Measurements from ENCODE around the gene ARNT2. TPM values are rescaled to one million over a fixed set of nuclear protein-coding genes. Genes with fewer than 3 reads are reported as not detected.
A peak's percentile ranks its signal among the peaks of the same experiment; 100 is the strongest.

The ARNT2 gene
- total and polyA plus RNA-seq, 12 donors = 2.0 to 6.4 (median 3.5) TPM

- Histone ChIP-seq H3K27ac (no peak overlapping the region), H3K36me3 (replicated peaks in 1 of 2) (no peaks in the 10 kb centered on the region), H3K27me3 (no peaks in the 10 kb centered on the region), H3K9me3 (replicated peaks in 1 of 3) (no peaks in the 10 kb centered on the region), H3K4me3 (no peak overlapping the region), H3K4me1 (replicated peaks in 1 of 2) (peaks cover 5 to 9% of the 10 kb centered on the region in 2 donors)
- TF ChIP-seq, protein P1, sequence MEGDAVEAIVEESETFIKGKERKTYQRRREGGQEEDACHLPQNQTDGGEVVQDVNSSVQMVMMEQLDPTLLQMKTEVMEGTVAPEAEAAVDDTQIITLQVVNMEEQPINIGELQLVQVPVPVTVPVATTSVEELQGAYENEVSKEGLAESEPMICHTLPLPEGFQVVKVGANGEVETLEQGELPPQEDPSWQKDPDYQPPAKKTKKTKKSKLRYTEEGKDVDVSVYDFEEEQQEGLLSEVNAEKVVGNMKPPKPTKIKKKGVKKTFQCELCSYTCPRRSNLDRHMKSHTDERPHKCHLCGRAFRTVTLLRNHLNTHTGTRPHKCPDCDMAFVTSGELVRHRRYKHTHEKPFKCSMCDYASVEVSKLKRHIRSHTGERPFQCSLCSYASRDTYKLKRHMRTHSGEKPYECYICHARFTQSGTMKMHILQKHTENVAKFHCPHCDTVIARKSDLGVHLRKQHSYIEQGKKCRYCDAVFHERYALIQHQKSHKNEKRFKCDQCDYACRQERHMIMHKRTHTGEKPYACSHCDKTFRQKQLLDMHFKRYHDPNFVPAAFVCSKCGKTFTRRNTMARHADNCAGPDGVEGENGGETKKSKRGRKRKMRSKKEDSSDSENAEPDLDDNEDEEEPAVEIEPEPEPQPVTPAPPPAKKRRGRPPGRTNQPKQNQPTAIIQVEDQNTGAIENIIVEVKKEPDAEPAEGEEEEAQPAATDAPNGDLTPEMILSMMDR (IDR thresholded peaks at IDR 0.05) = no peak
- no peak for TF ChIP-seq POLR2A (IDR thresholded peaks at IDR 0.05)
- DNase-seq = peak in 1 of 7 donors; percentile 1
- intact Hi-C loops (cut with DNase I) = loop anchor here in 1 of 2 donors (10.0 kb wide), 1 partner anchor 207 kb away; no protein-coding TSS in a partner anchor
- 77 to 100% (median 94%) methylated on average over 3 to 5 of the region's 5 CpGs for WGBS, 4 donors
These were observed 174.0 kb downstream of the ARNT2 start for GRCh38 chr15:80578206-80578595.

- TF ChIP-seq, protein P1 (IDR thresholded peaks at IDR 0.05) = no peak
- TF ChIP-seq POLR2A (IDR thresholded peaks at IDR 0.05) = no peak
- Histone ChIP-seq H3K9me3 (replicated peaks in 1 of 3) (no peaks in the 10 kb centered on the region), H3K4me3 (no peak overlapping the region), H3K27ac (no peak overlapping the region), H3K4me1 (replicated peaks in 1 of 2) (peaks cover 5 to 9% of the 10 kb centered on the region in 2 donors), H3K36me3 (replicated peaks in 1 of 2) (no peaks in the 10 kb centered on the region), H3K27me3 (no peaks in the 10 kb centered on the region)
- no peak for DNase-seq
- 84 to 96% (median 90%) methylated on average over 4 to 7 of the region's 7 CpGs for WGBS, 4 donors
- intact Hi-C loops (cut with DNase I) = loop anchor here in 1 of 2 donors (10.0 kb wide), 1 partner anchor 206 kb away; no protein-coding TSS in a partner anchor
These were observed 174.7 kb downstream of the ARNT2 start for GRCh38 chr15:80578871-80579270.

GRCh38 chr15:80579611-80580010 is 175.4 kb downstream of the ARNT2 start:
- no peak overlapping the region for H3K27ac ChIP-seq
- H3K27me3 ChIP-seq = no peaks in the 10 kb centered on the region
- H3K36me3 ChIP-seq (replicated peaks in 1 of 2) = no peaks in the 10 kb centered on the region
- no peak for DNase-seq
- no peak for TF ChIP-seq POLR2A (IDR thresholded peaks at IDR 0.05)
- TF ChIP-seq, protein P1 (IDR thresholded peaks at IDR 0.05) = no peak
- no peak overlapping the region for H3K4me3 ChIP-seq
- peaks cover 5 to 9% of the 10 kb centered on the region in 2 donors for H3K4me1 ChIP-seq (replicated peaks in 1 of 2)
- intact Hi-C loops (cut with DNase I) = loop anchor here in 1 of 2 donors (10.0 kb wide), 1 partner anchor 205 kb away; no protein-coding TSS in a partner anchor
- no peaks in the 10 kb centered on the region for H3K9me3 ChIP-seq (replicated peaks in 1 of 3)
- WGBS, 4 donors = 79 to 83% (median 81%) methylated on average over 6 of the region's 6 CpGs

DNA sequence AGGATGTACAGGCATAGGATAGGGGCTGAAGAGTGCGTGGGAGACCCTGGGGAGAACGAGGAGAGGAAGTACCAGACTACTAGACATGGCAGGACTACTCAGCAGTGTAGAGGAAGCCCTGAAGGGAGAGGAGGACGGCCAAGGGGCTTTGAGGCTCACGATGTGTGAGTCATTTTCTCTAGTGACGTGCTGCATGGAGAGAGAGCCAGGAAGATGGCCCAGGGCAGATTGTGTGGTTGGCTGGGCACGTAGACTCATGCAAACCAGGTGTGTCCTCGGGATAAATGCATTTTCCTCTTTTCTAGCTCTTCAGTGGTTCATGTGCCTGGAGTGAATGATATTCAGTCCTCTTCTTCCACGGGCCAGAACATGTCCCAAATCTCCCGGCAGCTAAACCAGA is 175.9 kb downstream of the ARNT2 start:
- TF ChIP-seq, protein P1 (IDR thresholded peaks at IDR 0.05) = no peak
- TF ChIP-seq POLR2A (IDR thresholded peaks at IDR 0.05) = no peak
- H3K36me3 ChIP-seq (replicated peaks in 1 of 2) = no peaks in the 10 kb centered on the region
- intact Hi-C loops (cut with DNase I) = no loop called here
- H3K9me3 ChIP-seq (replicated peaks in 1 of 3) = no peaks in the 10 kb centered on the region
- no peak overlapping the region for H3K27ac ChIP-seq
- H3K4me1 ChIP-seq (replicated peaks in 1 of 2) = peaks cover 5 to 9% of the 10 kb centered on the region in 2 donors
- no peaks in the 10 kb centered on the region for H3K27me3 ChIP-seq
- no peak overlapping the region for H3K4me3 ChIP-seq
- WGBS, 4 donors = 68 to 75% (median 73%) methylated on average over 9 of the region's 9 CpGs
- DNase-seq = no peak
